K562 (cell line): ENCODE data around the gene RASSF7. TPM values are rescaled to one million over a fixed set of nuclear protein-coding genes. Genes with fewer than 3 reads are reported as not detected.

ENCODE experiments used
- ATAC-seq: fragments of 200-7000 bp; cut with Tn5 transposase; 3 replicates; pipeline ENCODE4 v1.9.1; 2020; ENCODE audit warnings: moderate library complexity
- BruUV-seq: library from RNA; stranded (reverse); fragments of 400-500 nt; replicated peaks from 2 replicates; lab custom pipeline; 2021; lab: Mats Ljungman, UMichigan
- CTCF ChIA-PET: fragments of 300-600 bp; formaldehyde crosslinking; extraction: SDS; loops from one replicate; lab custom pipeline; 2021; ENCODE audit warnings: low intra/inter-chr PET ratio; lab: Yijun Ruan, JAX
- POLR2A ChIA-PET: fragments of 300-600, 350-650 bp; sonication (Branson Sonifier 250); formaldehyde crosslinking; extraction: SDS; loops from one replicate; lab custom pipeline; 2021; ENCODE audit warnings: antibody characterized with exemption, inconsistent platforms; lab: Yijun Ruan, JAX
- DNase-seq, 4 experiments: peaks; one replicate each; pipeline versions ENCODE4 v3.0.0 to v3.0.0-alpha.2; 2011 to 2018; ENCODE audit warnings: low spot score in 3 of 4, mixed read lengths in 3 of 4; ENCODE audit errors: extremely low read depth in 1 of 4
- FAIRE-seq: peaks from 2 replicates; lab custom pipeline; 2011; peaks lifted over from hg19 to GRCh38; lab: Jason Lieb, UNC
- H2AFZ ChIP-seq: 2 replicates; pipeline ENCODE4 v1.6.0; 2011; ENCODE audit warnings: low read depth, low read length, control low read depth, inconsistent platforms
- H3K27ac ChIP-seq: fragments of 200-600 bp; 3 replicates; pipeline ENCODE4 v1.8.0; 2011; ENCODE audit warnings: low read depth, mild to moderate bottlenecking, control low read depth, inconsistent platforms, low read length, moderate library complexity, mixed read lengths; ENCODE audit errors: extremely low read depth
- H3K27me3 ChIP-seq, 2 experiments: fragments of 300-600 bp in 1 of 2; 2 replicates in 1 of 2; 3 replicates in 1 of 2; pipeline versions ENCODE4 v1.6.0 to v1.8.0; 2011; ENCODE audit warnings: inconsistent platforms in 2 of 2, low read length in 2 of 2, mild to moderate bottlenecking in 1 of 2, mixed read lengths in 1 of 2, moderate library complexity in 1 of 2; ENCODE audit not compliant: control insufficient read depth in 2 of 2, insufficient read depth in 2 of 2
- H3K36me3 ChIP-seq: fragments of 300-600 bp; 3 replicates; pipeline ENCODE4 v1.8.0; 2011; ENCODE audit warnings: mild to moderate bottlenecking, low read length, inconsistent platforms; ENCODE audit not compliant: control insufficient read depth, insufficient read depth
- H3K4me1 ChIP-seq, 2 experiments: fragments of 200-600 bp in 1 of 2; replicated peaks in 1 of 2; 2 replicates in 1 of 2; 3 replicates in 1 of 2; pipeline versions ENCODE4 v1.5.1 to v1.8.0; 2011; ENCODE audit warnings: inconsistent platforms in 2 of 2, low read length in 2 of 2, mild to moderate bottlenecking in 1 of 2, mixed read lengths in 1 of 2, moderate library complexity in 1 of 2; ENCODE audit not compliant: control insufficient read depth in 2 of 2, insufficient read depth in 2 of 2
- H3K4me2 ChIP-seq: 2 replicates; pipeline ENCODE4 v1.6.1; 2011; ENCODE audit warnings: low read length, control low read depth, inconsistent platforms, mixed read lengths; ENCODE audit not compliant: insufficient read depth
- H3K4me3 ChIP-seq: fragments of 200-600 bp; sonication (generic), shearing (Covaris generic); 2 replicates; pipeline ENCODE4 v1.5.1; 2016; ENCODE audit warnings: control low read depth, inconsistent platforms
- H3K79me2 ChIP-seq: fragments of 200-600 bp; 3 replicates; pipeline ENCODE4 v1.8.0; 2011; ENCODE audit warnings: low read length, inconsistent platforms; ENCODE audit not compliant: control insufficient read depth, insufficient read depth
- H3K9ac ChIP-seq, 2 experiments: 2 replicates each; pipeline versions ENCODE4 v1.6.0 to v1.6.1; 2011; ENCODE audit warnings: low read depth in 2 of 2, low read length in 2 of 2, control low read depth in 1 of 2, inconsistent platforms in 1 of 2, mild to moderate bottlenecking in 1 of 2, mixed read lengths in 1 of 2; ENCODE audit not compliant: insufficient read depth in 1 of 2
- H3K9me1 ChIP-seq: one replicate; pipeline ENCODE4 v1.6.0; 2011; ENCODE audit warnings: inconsistent platforms, mild to moderate bottlenecking, low read length, moderate library complexity; ENCODE audit not compliant: control insufficient read depth, insufficient read depth
- H3K9me3 ChIP-seq: replicated peaks from 2 replicates; pipeline ENCODE4 v1.5.1; 2011; ENCODE audit warnings: low read depth, low read length, inconsistent platforms; ENCODE audit not compliant: control insufficient read depth, insufficient read depth
- H4K20me1 ChIP-seq: replicated peaks from 2 replicates; pipeline ENCODE4 v1.6.1; 2011; ENCODE audit warnings: low read length, inconsistent platforms, mixed read lengths; ENCODE audit not compliant: control insufficient read depth, insufficient read depth
- HOXB6 ChIP-seq: fragments of 250-450 bp; sonication (Bioruptor Pico); IDR thresholded peaks from 2 replicates; pipeline ENCODE4 v1.5.1; 2022; ENCODE audit warnings: mild to moderate bottlenecking, borderline replicate concordance
- POLR2G ChIP-seq: fragments of 200-400 bp; formaldehyde crosslinking; IDR thresholded peaks from 2 replicates; pipeline ENCODE4 v1.6.1; 2017; ENCODE audit warnings: low read depth, mild to moderate bottlenecking, antibody characterized with exemption, low read length, moderate library complexity
- RBM17 ChIP-seq: fragments of 200-400 bp; formaldehyde crosslinking; IDR thresholded peaks from 2 replicates; pipeline ENCODE4 v1.6.1; 2017; ENCODE audit warnings: low read depth, mild to moderate bottlenecking, low read length, borderline replicate concordance
- SIRT6 ChIP-seq: IDR thresholded peaks from one replicate; pipeline ENCODE4 v1.6.1; 2012; ENCODE audit warnings: low read depth, mild to moderate bottlenecking, control low read depth, inconsistent platforms, low read length, moderate library complexity
- SMAD1 ChIP-seq: fragments of 150-350 bp; IDR thresholded peaks from 2 replicates; pipeline ENCODE4 v1.6.1; 2014; ENCODE audit warnings: low read length, low read depth; ENCODE audit not compliant: partially characterized antibody
- TAL1 ChIP-seq: fragments of 450-650 bp; IDR thresholded peaks from 2 replicates; pipeline ENCODE4 v1.6.1; 2016; ENCODE audit warnings: mild to moderate bottlenecking
- U2AF1 ChIP-seq: fragments of 200-400 bp; formaldehyde crosslinking; optimal IDR thresholded peaks from 2 replicates; pipeline ENCODE3; 2017; ENCODE audit warnings: mild to moderate bottlenecking, low read depth, low read length, moderate library complexity
- ZBTB17 ChIP-seq: fragments of 450-650 bp; formaldehyde crosslinking; IDR thresholded peaks from 2 replicates; pipeline ENCODE4 v1.4.0; 2020; ENCODE audit warnings: mild to moderate bottlenecking
- WGBS: fragments of 100-300 bp; shearing (Covaris generic); methylation state at CpG from one replicate; pipeline ENCODE4 v1.1.6; 2016; ENCODE audit warnings: low coverage, mixed read lengths; ENCODE audit not compliant: insufficient coverage; ENCODE audit errors: missing lambda C conversion rate; 5-methylcytosine and 5-hydroxymethylcytosine counted together
- in situ Hi-C: fragments of 300-500 bp; cut with MboI; formaldehyde crosslinking; loops from 4 replicates; pipeline ENCODE4 v1.15.0; 2018; ENCODE audit warnings: inconsistent platforms, mixed read lengths
- intact Hi-C: fragments of 100-400 bp; cut with micrococcal nuclease; formaldehyde crosslinking; loops from 2 replicates; pipeline ENCODE4 v1.14.2; 2022
- polyA plus RNA-seq, 8 experiments: library from polyadenylated mRNA; depleted of rRNA in 4 of 8; stranded (reverse) in 5 of 8; unstranded in 3 of 8; fragments of >200 nt; fragmentation: Nextera tagmentation in 2 of 8; fragmentation: Illumina TruSeq in 1 of 8; extraction: Ambion mirVana in 2 of 8; extraction: Trizol in 1 of 8; gene quantifications; 2 replicates each; pipeline versions ENCODE4 v1.2.1 to v1.2.3, GENCODE V29; 2011 to 2014; ENCODE audit warnings: inconsistent platforms in 1 of 8, missing spikeins in 1 of 8
- total RNA-seq, 7 experiments: library from RNA; depleted of rRNA in 6 of 7; stranded (reverse); fragments of >200 nt in 6 of 7; fragmentation: Illumina TruSeq in 2 of 7; extraction: Trizol in 2 of 7; gene quantifications; 2 replicates each; pipeline versions ENCODE4 v1.2.1 to v1.2.3, GENCODE V29; 2011 to 2021; ENCODE audit warnings: low replicate concordance in 1 of 7
- TF ChIP-seq, protein P1 (sequence below): sonication (generic); formaldehyde crosslinking; IDR thresholded peaks from 2 replicates; pipeline ENCODE4 v1.8.1; 2023; ENCODE audit warnings: mild to moderate bottlenecking, missing genetic modification reagents
- TF ChIP-seq, protein P2 (sequence below): sonication (generic); formaldehyde crosslinking; IDR thresholded peaks from 2 replicates; pipeline ENCODE4 v1.8.0; 2022; ENCODE audit warnings: mild to moderate bottlenecking, missing genetic modification reagents

The RASSF7 gene
- total and polyA plus RNA-seq, 9 of the 15 experiments (the other 6 are each of a cell fraction or from before 2014, with no cell fraction given): 0.41 to 45.2 (median 18.6) TPM

DNA sequence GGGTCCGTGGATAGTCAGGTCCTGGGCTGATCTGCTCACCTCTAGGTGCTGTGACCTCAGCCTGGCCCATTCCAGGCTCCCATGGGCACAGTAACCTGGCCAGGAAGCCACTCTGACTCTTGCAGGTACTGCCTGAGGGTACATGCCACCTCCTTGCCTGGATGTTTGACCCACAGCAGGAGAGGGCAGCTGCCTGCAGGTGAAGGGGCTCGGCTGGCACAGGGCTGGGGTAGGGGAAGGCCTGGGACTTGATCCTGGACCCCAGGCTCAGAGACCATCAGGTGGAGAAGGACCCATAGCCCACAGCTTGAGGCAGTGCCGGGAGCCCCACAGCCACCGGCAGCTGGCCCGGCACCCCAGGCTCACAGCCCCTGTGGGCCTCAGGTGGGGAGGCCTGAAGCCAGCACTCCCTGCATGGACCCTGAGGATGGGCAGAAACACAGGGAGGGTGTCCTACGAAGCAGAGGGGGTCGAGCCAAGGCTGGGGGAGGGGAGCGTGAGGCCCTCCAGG is 20.7 kb upstream of the RASSF7 start (continued):
- TF ChIP-seq, protein P1, sequence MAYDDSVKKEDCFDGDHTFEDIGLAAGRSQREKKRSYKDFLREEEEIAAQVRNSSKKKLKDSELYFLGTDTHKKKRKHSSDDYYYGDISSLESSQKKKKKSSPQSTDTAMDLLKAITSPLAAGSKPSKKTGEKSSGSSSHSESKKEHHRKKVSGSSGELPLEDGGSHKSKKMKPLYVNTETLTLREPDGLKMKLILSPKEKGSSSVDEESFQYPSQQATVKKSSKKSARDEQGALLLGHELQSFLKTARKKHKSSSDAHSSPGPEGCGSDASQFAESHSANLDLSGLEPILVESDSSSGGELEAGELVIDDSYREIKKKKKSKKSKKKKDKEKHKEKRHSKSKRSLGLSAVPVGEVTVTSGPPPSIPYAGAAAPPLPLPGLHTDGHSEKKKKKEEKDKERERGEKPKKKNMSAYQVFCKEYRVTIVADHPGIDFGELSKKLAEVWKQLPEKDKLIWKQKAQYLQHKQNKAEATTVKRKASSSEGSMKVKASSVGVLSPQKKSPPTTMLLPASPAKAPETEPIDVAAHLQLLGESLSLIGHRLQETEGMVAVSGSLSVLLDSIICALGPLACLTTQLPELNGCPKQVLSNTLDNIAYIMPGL (CRISPR knock-in tag): no peak
- TF ChIP-seq SMAD1: no peak

DNA sequence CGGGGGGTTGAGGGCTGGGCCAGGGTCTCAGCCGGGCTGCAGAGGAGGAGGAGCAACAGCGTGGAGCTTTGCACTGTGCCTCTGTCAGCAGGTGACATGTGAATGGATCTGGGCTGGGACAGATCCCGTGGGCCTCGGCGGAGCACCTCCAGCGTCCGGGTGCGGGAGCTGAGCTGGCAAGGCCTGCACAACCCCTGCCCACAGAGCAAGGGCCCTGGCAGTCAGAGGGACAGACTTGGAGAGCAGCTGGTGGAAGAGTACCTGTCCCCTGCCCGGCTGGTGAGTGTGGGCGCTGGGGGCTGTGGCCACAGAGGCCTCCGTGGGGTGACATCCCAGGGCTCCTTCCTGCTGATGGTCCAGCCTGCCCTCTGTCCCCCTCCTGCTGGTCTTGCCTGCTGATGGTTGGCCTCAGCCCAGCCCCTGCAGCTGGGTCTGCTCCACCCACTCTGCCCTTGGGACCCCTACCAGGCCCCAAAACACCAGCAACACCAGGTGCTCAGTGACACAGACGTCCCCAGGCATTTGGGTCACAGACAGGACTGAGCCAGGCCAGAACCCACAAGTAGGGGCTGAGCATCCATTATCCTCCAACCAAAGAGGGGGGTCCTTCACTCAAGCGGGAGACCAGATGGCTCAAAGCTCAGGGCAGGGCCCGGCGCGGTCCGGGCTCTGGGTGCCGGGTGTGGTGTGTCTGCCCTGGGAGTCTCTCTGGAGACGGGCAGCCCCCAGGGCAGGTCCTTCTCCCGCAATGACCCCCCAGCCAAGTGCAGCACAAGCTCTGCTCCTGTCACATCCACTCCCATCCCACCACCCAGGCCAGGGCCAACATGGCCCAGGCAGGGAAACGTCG is 20.0 kb upstream of the RASSF7 start:
- no peak for ATAC-seq
- BruUV-seq: no TSS peak
- in situ Hi-C loops (no loop called here), intact Hi-C loops (no loop called here)
- Histone ChIP-seq H3K27ac (no peak overlapping the region), H3K9me1 (peaks cover 3% of the 10 kb centered on the region), H2AFZ (no peak overlapping the region), H3K9me3 (no peaks in the 10 kb centered on the region), H3K9ac (peak overlapping the region in 1 of 2 experiments; percentile 50; a peak in 2 of 4 replicates), H3K36me3 (no peaks in the 10 kb centered on the region), H3K4me1 (peaks cover 17 to 67% of the 10 kb centered on the region in 2 experiments), H3K79me2 (no peaks in the 10 kb centered on the region; the same call in 2 of the 3 replicates), H3K4me2 (no peak overlapping the region), H3K4me3 (no peak overlapping the region), H4K20me1 (no peaks in the 10 kb centered on the region), H3K27me3 (no peaks in the 10 kb centered on the region)
- TF ChIP-seq TAL1 (no peak), U2AF1 (no peak), ZBTB17 (CRISPR knock-in tag) (no peak), SIRT6 (no peak), HOXB6 (CRISPR knock-in tag) (no peak), POLR2G (peak; percentile 25; the same call in 1 of the 2 replicates), RBM17 (no peak)
- TF ChIP-seq, protein P2, sequence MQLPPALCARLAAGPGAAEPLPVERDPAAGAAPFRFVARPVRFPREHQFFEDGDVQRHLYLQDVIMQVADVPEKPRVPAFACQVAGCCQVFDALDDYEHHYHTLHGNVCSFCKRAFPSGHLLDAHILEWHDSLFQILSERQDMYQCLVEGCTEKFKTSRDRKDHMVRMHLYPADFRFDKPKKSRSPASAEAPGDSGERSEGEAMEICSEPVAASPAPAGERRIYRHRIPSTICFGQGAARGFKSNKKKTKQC: no peak
- FAIRE-seq: no peak
- POLR2A ChIA-PET: interaction anchor here (1.4 to 2.1 kb wide), 3 partner anchors 10 to 32 kb away, joined by 3 to 8 read pairs (median 4); no protein-coding TSS in a partner anchor
- WGBS: 81% methylated on average over 18 of the region's 23 CpGs
- CTCF ChIA-PET: no interaction called here
- no peak for DNase-seq
